ENCODE results near the gene POLG.

POLG gene

DNA sequence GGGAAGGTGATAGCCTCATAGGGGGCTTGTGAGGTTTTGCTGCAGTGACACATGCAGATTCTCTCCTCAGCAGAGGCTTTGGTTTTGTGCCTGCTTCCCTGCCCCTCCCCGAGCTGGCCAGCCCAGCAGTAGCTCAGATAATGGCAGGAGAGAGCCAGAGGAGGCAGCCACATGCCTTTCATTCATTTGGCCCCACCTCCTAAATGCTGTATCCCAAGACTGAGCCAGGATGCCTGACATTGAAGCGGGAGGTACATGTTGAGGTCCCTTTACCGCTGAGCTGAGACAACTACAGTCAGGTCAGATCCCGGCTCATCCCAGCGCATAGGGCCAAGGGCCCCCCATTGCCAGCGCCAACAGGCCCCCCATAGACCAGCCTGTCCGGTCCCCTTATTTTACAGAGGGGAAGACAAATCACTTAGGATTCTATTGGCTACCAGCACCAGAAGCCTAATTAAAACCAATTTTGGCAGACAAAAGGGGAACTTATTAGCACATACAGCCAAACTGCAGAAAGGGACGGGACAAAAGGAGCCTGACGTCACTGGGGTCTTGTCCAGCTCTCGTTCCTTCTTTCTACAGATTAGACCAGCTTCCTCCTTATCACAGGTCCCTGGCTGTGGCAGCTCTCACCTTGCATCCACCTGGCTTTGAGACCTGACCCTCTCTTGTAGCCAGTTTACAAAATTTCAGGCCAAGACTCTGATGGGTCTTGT lies 12.1 kb upstream of the POLG start:
- Histone ChIP-seq H3K4me3 (no peak overlapping the region), H3K27ac (no peak overlapping the region)
- TF ChIP-seq, protein P1, sequence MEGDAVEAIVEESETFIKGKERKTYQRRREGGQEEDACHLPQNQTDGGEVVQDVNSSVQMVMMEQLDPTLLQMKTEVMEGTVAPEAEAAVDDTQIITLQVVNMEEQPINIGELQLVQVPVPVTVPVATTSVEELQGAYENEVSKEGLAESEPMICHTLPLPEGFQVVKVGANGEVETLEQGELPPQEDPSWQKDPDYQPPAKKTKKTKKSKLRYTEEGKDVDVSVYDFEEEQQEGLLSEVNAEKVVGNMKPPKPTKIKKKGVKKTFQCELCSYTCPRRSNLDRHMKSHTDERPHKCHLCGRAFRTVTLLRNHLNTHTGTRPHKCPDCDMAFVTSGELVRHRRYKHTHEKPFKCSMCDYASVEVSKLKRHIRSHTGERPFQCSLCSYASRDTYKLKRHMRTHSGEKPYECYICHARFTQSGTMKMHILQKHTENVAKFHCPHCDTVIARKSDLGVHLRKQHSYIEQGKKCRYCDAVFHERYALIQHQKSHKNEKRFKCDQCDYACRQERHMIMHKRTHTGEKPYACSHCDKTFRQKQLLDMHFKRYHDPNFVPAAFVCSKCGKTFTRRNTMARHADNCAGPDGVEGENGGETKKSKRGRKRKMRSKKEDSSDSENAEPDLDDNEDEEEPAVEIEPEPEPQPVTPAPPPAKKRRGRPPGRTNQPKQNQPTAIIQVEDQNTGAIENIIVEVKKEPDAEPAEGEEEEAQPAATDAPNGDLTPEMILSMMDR (IDR thresholded peaks at IDR 0.05), result no peak
- no peak for DNase-seq (ENCODE audit: low spot score)

DNA sequence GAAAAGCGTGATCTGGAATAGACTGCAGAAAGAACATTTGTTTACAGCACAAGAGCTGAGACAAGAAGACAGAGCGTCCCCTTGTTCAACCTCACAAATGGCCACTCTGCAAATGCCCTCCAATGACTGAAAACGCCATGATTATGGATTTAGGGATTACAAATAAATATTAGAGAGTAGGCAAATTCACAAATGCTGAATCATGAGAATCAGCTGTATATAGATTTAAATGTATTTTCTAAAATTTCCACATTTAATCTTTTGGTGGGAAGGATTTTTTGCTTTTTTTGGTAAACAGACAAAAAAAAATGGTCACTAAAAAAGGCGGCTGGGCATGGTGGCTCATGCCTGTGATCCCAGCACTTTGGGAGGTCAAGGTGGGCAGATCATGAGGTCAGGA lies 10.6 kb upstream of the POLG start:
- TF ChIP-seq, protein P1 (IDR thresholded peaks at IDR 0.05), result no peak
- DNase-seq (ENCODE audit: low spot score), result no peak
- no peak overlapping the region for H3K27ac ChIP-seq
- H3K4me3 ChIP-seq, result no peak overlapping the region

DNA sequence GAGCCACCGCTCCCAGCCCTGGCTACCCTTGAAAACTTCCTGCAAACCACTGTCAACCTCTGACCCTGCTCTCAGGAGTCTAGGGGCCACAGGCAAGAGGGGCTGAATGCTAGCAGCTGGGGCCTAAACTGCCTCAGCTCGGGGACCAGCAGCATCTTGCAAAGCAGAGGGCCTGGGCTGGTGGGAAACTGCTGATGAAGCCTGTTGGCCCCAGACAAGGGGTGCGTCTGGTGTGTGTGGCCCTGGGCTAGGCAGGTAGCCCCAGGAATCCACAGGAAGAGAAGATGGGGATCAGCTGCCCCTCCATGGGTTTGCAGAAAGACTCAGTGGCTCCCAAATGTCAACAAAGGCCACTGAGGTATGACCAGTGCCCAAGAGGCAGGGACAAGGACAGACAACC lies 8.2 kb upstream of the POLG start:
- no peak overlapping the region for H3K27ac ChIP-seq
- TF ChIP-seq, protein P1 (IDR thresholded peaks at IDR 0.05), result no peak
- H3K4me3 ChIP-seq, result no peak overlapping the region
- DNase-seq (ENCODE audit: low spot score), result no peak

DNA sequence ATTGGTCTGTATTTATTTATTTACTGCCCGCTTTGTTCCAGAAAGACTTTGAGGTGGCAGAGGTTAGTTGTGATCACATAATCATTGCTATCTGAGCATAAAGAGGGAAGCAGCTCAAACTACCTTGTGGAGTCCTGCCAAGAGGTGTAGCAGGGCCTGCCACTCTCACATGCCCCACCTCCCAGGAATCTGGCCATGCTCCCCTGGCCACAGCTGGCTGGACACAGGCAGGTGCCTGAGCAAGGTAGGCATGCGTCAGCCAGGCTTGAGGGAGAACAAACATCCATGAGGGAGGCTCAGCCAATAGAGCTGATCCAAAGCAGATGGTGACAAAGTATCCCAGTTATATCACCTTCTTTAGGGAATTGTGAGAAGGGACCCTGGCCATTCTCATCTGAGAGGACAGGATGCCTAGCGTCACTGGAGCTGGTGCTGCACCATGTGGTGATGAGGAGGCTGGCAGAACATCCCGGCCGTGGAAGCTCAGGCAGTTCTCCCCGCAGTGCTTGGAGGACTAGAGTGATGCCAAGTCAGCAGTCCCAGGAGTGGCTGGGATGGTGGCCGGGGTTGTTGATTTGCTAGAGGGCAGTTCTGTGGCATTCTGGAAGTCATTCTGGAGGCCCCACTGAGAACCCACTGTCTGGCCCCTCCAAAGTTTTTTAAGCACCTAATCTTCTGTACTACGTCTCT lies 6.8 kb upstream of the POLG start:
- DNase-seq (ENCODE audit: low spot score), result no peak
- Histone ChIP-seq H3K4me3 (no peak overlapping the region), H3K27ac (no peak overlapping the region)
- TF ChIP-seq, protein P1 (IDR thresholded peaks at IDR 0.05), result no peak

DNA sequence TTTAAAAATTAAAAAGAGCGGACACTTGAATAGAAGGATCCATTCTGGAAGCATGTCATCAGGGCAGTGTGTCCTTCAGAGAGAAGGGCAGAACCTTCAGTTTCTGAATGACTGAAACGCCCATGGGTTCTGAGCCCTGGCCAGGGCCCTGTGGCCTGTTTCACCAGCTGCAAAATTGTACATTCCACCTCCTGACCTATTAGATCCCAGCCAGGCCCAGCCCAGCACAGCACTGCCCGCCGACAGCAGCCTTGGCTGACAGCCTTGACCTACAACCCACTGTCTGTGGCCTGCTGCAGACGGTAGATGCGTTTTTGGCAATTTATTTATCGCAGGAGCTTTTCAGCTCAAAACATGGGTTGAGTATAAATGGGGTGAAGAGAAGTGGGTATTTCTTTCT lies 5.9 kb upstream of the POLG start:
- no peak overlapping the region for H3K4me3 ChIP-seq
- no peak overlapping the region for H3K27ac ChIP-seq
- TF ChIP-seq, protein P1 (IDR thresholded peaks at IDR 0.05), result no peak
- DNase-seq (ENCODE audit: low spot score), result no peak

DNA sequence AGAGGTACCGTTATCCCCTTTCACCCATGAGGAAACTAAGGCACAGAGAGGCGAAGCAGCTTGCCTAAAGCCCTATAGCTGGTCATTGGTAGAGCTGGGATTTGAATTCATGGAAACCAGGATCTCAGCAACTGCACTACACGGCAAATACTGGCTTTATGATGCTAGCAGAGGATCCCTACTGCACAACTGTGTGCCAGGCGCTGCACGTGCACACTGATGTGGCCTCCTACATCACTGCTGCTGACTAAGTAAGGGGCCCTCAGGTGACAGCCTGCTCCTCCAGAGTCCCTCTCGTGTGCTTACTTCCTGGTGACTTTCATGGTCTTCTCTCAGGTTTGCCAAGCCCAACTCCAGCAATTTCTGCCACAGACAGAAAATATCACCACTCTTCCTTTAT lies 3.4 kb upstream of the POLG start:
- no peak overlapping the region for H3K27ac ChIP-seq
- TF ChIP-seq, protein P1 (IDR thresholded peaks at IDR 0.05), result no peak
- H3K4me3 ChIP-seq, result no peak overlapping the region
- DNase-seq (ENCODE audit: low spot score), result no peak

Data from coronary artery (tissue), 2 donors.